Fibroblast of pulmonary artery (primary cell): ENCODE data around the gene MAGI2.

Source experiments
- DNase-seq: peaks from one replicate; pipeline ENCODE4 v3.0.0-alpha.2; 2010; ENCODE audit warnings: low read depth
- H3K4me3 ChIP-seq: replicated peaks from 2 replicates; pipeline ENCODE4 v1.5.1; 2011; ENCODE audit warnings: low read depth, mild to moderate bottlenecking, control low read depth, low read length, moderate library complexity
- TF ChIP-seq, protein P1 (sequence below): IDR thresholded peaks from 2 replicates; pipeline ENCODE4 v1.5.1; 2011; ENCODE audit warnings: mild to moderate bottlenecking, control low read depth, low read length, inconsistent platforms; ENCODE audit errors: missing control alignments

Gene MAGI2

DNA sequence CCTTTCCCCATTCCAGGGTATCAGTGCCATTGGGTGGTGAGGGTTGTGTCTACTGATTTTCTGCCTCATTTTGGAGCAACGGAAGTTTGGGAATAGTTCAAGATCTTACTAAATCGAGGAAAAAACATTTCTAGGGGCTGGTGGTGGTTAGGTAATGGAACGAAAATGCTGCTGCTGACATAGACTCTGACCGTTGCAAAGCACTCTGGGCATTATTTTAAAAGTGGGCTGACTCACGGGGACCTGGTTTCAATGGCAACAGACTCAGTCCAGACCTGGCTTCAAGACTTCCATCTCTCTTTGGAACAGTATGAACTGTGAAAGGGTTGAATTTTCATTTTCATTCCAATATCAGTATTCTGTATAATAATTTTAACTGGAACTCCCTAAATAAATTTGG lies 1370.9 kb downstream of the MAGI2 start:
- TF ChIP-seq, protein P1, sequence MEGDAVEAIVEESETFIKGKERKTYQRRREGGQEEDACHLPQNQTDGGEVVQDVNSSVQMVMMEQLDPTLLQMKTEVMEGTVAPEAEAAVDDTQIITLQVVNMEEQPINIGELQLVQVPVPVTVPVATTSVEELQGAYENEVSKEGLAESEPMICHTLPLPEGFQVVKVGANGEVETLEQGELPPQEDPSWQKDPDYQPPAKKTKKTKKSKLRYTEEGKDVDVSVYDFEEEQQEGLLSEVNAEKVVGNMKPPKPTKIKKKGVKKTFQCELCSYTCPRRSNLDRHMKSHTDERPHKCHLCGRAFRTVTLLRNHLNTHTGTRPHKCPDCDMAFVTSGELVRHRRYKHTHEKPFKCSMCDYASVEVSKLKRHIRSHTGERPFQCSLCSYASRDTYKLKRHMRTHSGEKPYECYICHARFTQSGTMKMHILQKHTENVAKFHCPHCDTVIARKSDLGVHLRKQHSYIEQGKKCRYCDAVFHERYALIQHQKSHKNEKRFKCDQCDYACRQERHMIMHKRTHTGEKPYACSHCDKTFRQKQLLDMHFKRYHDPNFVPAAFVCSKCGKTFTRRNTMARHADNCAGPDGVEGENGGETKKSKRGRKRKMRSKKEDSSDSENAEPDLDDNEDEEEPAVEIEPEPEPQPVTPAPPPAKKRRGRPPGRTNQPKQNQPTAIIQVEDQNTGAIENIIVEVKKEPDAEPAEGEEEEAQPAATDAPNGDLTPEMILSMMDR, result no peak
- DNase-seq, result no peak

DNA sequence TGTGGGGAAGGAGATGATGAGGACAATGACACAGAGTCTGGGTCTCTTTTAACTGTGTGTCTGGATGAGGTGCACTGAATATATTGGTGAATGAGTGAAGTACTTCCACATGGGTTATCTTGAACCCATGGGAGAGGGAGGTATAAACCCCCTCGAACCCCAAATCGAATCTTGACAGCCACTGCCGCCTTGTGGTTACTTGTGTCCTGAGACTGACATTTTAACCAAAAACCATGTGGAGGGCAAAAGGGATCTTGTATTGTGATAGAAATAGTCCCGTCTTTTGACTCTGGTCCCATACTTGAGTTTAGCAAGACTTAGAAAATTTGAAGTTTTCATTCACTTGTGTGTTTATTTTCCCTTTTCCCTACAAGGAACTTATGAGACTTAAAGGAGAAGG lies 1371.6 kb downstream of the MAGI2 start:
- no peak for DNase-seq
- H3K4me3 ChIP-seq, result no peak overlapping the region
- TF ChIP-seq, protein P1, result no peak

More for the DNA sequence above, 1370.9 kb downstream of the MAGI2 start:
- no peak overlapping the region for H3K4me3 ChIP-seq

DNA sequence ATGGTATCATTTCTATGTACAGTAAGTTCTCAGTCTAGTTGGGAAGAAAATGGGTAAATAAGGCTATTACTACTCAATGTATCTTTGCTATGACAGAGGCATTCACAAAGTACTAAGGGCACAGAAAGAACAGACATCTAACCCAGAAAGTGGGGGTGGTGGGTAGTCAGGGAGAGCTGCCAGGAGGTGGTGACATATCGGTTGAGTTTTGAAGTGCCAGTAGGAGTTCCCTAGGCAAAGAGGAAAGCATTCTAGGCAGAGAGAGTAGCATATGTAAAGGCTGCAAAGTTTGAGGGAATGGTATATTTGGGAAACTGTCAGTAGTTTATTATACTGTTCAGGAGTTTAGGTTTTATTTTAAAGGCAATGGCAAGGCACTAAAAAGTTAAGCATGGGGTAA lies 1372.1 kb downstream of the MAGI2 start:
- no peak overlapping the region for H3K4me3 ChIP-seq
- DNase-seq, result no peak
- TF ChIP-seq, protein P1, result no peak

DNA sequence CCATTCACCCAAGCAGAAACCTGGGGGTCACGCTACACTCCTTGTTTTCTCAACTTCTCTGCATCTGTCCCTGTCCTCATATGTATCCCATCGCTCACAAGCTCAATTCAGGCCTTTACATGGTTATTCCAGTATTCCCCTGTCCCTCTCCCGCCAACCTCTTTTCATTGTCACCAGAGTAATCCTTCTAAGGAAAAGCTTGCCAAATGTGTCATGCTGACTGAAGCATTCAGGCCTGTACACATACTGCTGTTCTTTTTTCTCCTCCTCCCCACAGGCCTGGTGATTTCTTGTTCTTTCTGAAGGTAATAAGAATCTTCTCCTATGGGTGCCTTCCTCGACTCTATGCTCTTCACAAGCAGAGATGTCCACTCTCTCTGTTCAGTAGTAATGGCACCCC lies 1372.7 kb downstream of the MAGI2 start:
- no peak for DNase-seq
- TF ChIP-seq, protein P1, result no peak
- no peak overlapping the region for H3K4me3 ChIP-seq

DNA sequence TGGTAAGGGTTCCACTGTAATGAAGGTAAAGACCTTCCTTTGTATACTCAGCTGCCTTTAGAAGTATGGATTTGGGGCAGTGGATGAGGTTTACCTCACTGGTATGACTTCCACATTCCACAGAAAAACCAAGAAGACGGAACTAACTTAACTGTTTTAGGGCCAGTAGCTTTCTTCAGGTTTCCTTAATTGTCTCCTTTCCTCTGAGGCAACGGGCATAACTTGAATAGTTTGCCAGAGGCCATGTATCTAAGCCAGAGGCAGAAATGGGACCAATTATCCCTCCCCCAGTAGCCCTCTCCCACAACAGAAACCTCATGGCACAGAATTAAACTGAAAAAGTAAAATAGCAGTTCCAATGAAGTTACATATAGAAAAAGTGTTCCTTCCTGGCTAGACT lies 1373.2 kb downstream of the MAGI2 start:
- no peak overlapping the region for H3K4me3 ChIP-seq
- DNase-seq, result no peak
- TF ChIP-seq, protein P1, result no peak

DNA sequence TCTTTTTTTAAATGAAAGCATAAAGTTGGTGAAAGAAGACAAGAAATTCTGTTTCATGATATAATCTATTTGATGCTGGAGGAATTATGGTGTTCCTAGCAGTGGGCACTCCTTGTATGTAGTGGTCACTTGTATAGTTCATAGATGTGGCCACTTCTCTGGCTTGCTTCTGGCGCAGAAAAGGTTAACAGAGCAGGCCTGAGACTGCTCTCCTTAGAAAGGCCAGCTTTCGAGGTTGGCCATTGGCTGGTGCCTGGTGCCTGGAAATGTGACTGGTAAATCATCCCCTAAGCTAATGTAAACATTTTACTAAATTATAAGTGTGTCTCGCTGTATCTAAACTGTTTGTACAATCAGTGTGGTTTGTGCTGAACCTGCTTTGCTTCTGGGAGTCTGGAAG lies 1378.8 kb downstream of the MAGI2 start:
- DNase-seq, result no peak
- TF ChIP-seq, protein P1, result no peak
- no peak overlapping the region for H3K4me3 ChIP-seq

DNA sequence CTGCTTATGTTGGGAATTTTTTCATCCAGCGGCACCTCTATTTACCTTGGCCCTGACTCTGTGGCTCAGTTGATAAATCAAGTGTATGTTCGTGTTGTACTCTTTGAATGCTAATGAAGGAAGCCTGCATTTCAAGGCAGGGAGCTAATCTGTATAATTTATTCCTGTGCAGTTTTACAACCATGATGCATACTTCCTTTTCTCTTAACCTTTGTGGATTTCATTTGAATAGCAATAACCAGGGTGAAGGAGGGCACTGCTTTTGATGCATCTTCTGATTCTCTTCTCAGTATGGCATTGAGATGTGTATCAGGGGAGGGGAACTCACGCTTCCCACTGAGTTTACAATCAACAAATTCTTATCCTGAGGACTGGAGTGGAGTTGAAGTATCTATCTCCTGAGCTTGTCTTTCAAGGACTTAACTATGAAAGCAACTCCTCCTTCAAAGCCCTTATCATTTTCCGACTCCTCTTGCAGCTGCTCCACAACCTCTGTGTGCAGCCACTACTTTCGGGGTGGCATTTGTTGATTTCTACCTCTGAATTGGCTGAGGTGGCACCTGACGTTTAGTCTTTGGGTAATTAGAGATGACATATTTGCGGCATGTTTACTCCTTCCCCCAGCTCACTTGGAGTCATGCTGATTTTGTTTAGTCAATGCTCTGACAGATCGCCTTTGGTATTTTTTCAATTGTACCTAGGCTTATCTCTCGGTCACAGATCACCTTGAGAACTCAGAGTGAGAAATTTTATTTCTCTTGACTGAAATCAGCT lies 1379.7 kb downstream of the MAGI2 start:
- no peak for DNase-seq
- no peak overlapping the region for H3K4me3 ChIP-seq
- TF ChIP-seq, protein P1, result no peak
